Naive B cell (primary cell): ENCODE measurements around the gene RXFP3. TPM values are rescaled to one million over a fixed set of nuclear protein-coding genes. Genes with fewer than 3 reads are reported as not detected.
"Not testable (repeated sequence)": the region's sequence is repeated elsewhere in the genome, so short reads cannot be mapped to it uniquely, and the experiment has no call there.

Experiments
- ATAC-seq, 2 donors: fragments of 150-1000 bp; cut with Tn5 transposase; 2 replicates each; pipeline ENCODE4 v1.10.0; 2021; ENCODE audit warnings: low read depth in 2 of 2, mild to moderate bottlenecking in 2 of 2, moderate library complexity in 2 of 2
- DNase-seq: peaks from one replicate; pipeline ENCODE4 v3.0.0; 2022
- H3K27ac Mint-ChIP-seq, 6 donors: one replicate each; pipeline ENCODE4 v1.8.0; 2020 to 2022; ENCODE audit warnings: mild to moderate bottlenecking in 6 of 6, mixed read lengths in 6 of 6, moderate library complexity in 5 of 6, inconsistent platforms in 2 of 6
- H3K27me3 Mint-ChIP-seq, 3 donors: one replicate each; pipeline ENCODE4 v1.8.0; 2021 to 2022; ENCODE audit warnings: mixed read lengths in 3 of 3, mild to moderate bottlenecking in 1 of 3
- H3K36me3 Mint-ChIP-seq, 2 donors: one replicate each; pipeline ENCODE4 v1.8.0; 2020 to 2022; ENCODE audit warnings: mixed read lengths in 2 of 2, inconsistent platforms in 1 of 2, mild to moderate bottlenecking in 1 of 2
- H3K4me1 Mint-ChIP-seq, 3 donors: one replicate each; pipeline ENCODE4 v1.8.0; 2020 to 2022; ENCODE audit warnings: mixed read lengths in 3 of 3, inconsistent platforms in 1 of 3, mild to moderate bottlenecking in 1 of 3, moderate library complexity in 1 of 3
- H3K4me3 Mint-ChIP-seq, 8 donors: one replicate each; pipeline ENCODE4 v1.8.0; 2020 to 2022; ENCODE audit warnings: mild to moderate bottlenecking in 8 of 8, mixed read lengths in 8 of 8, moderate library complexity in 8 of 8, inconsistent platforms in 2 of 8
- H3K9me3 Mint-ChIP-seq, 7 donors: one replicate each; pipeline ENCODE4 v1.8.0; 2020 to 2022; ENCODE audit warnings: mixed read lengths in 7 of 7, mild to moderate bottlenecking in 5 of 7, inconsistent platforms in 2 of 7, moderate library complexity in 1 of 7
- polyA plus RNA-seq, 6 donors: library from polyadenylated mRNA; unstranded; fragments of 300-500 nt; fragmentation: Illumina TruSeq; gene quantifications; one replicate each; pipeline ENCODE4 v1.2.3, GENCODE V29; 2021; ENCODE audit warnings: low read depth in 6 of 6

RXFP3 gene
- polyA plus RNA-seq, 6 donors from 2014 or later: not detected

DNA sequence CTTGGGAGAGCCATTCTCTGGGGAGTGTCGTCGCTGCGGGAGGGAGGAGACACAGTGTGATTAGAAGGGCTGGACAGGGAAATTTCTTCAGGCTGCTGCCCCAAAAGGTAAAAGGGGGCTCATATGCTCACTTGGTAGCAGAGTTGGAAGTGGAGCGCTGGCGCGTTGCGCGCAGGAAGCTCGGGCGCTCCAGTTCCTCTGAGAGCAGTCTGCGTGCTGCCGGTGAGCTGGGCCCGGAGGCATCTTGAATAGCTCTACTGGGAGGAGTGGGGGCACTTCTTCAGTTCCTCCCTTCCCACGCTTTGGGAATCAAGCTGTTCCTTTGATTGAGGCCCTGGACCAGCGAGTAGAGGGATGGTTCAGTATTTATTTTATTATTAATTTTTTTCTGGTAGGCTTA lies 2.7 kb downstream of the RXFP3 start:
- no peak overlapping the region for H3K27ac Mint-ChIP-seq
- DNase-seq: no peak
- ATAC-seq: no peak
- peak overlapping the region in 1 of 8 donors; percentile 19 for H3K4me3 Mint-ChIP-seq
- H3K9me3 Mint-ChIP-seq: no peaks in the 10 kb centered on the region
- no peaks in the 10 kb centered on the region for H3K36me3 Mint-ChIP-seq
- H3K27me3 Mint-ChIP-seq: peaks cover 59 to 76% (median 74%) of the 10 kb centered on the region in 3 donors
- H3K4me1 Mint-ChIP-seq: peaks cover 0 to 12% (median 5%) of the 10 kb centered on the region in 3 donors

DNA sequence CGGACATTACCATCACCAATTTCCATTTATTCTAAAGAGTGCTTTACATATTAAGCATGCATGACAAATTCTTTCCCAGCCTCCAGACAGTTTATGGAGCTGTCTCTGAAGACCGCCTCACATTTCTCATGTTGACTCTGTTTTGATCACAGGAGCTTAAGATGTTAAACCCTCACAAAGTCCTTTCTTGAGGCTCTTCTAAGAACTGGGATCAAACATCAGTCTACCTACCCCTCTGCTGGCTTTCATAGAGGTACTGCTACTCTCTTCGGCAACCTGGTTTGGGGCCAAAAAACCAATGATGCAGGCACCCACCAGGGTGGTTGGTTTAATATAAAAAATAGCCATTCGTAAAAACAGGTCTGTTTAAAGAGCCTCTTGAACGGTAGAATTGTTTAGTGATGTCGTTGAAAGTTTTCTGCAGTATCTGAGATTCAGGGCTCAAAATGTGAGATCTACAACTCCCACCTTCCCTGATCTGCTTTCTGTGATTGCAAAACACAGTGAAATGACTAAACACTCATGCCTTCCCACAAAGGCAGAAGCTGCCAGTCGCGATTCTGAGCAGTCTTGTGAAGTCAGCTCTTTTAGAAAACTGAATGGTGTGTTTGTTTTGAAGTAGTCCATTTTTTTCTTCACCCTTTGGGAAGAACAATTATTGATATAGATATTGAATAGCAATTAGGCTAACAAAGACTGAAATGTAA lies 3.5 kb downstream of the RXFP3 start:
- peaks cover 0 to 5% (median 0%) of the 10 kb centered on the region in 3 donors for H3K4me1 Mint-ChIP-seq
- no peaks in the 10 kb centered on the region for H3K9me3 Mint-ChIP-seq
- H3K36me3 Mint-ChIP-seq: no peaks in the 10 kb centered on the region
- peaks cover 59 to 81% (median 71%) of the 10 kb centered on the region in 3 donors for H3K27me3 Mint-ChIP-seq
- H3K4me3 Mint-ChIP-seq: no peak overlapping the region
- DNase-seq: no peak
- no peak for ATAC-seq
- no peak overlapping the region for H3K27ac Mint-ChIP-seq

DNA sequence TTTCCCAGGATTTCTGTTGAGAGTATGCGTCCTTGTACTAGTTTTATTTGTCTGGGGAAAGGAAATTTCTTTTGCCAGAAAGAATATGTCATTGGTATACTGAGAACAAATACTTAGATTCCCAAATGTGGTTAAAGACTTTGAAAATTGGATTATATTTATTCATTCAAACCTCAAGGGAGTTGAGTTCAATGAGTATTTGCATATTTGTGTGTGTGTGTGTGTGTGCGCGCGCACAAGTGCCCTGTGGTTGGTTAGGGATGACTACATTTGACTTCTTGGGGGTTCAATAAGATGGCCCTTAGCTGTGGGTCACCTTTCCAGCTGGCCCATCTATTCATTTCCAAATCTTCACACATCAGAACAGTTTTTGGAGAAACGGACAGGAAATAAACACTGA lies 4.9 kb downstream of the RXFP3 start:
- Mint-ChIP-seq H3K27ac (no peak overlapping the region), H3K4me3 (no peak overlapping the region), H3K9me3 (no peaks in the 10 kb centered on the region), H3K36me3 (no peaks in the 10 kb centered on the region), H3K27me3 (peaks cover 64 to 76% (median 67%) of the 10 kb centered on the region in 3 donors), H3K4me1 (peaks cover 0 to 2% (median 0%) of the 10 kb centered on the region in 3 donors)
- DNase-seq: no peak
- no peak for ATAC-seq

DNA sequence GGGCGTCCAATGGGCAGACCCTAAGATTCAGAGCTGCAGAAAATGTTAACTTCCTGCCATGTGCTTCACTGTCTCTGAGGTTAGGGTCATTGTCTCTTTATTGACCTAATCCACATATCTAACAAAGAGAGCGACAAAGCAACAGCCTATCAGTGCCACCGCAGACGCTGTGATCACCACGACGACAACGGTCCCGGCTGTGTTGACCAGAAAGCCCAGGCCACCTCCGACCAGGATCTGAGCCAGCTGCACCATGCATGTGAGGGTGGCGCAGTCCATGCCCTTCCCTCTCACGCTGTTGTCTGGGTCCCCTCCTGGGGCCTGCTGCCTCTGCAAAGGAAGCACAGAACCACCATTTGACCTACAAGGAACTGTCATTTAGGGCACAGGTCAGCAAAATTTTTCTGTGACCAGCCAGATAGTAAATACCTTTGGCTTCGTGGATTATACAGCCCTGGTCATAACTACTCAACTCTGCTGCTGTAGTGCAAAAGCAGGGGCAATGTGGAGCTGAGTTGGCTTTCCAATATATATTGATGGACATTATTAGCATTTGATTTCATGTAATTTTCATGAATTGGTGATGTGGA lies 8.5 kb downstream of the RXFP3 start:
- no peak for ATAC-seq
- peaks cover 39 to 47% (median 44%) of the 10 kb centered on the region in 3 donors for H3K27me3 Mint-ChIP-seq

DNA sequence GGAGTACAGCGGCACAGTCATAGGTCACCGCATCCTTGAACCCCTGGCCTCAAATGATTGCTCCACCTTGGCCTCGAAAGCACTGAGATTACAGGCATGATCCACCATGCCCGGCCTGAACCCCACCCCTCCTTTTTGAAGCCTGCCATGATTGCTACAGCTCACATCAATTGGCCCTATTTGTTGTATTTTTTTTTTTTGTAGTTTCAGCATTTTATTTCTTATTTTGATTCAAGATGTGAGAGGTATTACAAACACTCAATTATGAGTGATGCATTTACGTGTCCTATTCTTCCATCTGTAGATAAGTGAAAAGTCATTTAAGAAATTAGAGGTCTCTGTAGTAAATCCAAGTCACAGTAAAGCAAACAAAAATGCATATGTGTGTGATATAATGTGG lies 16.0 kb downstream of the RXFP3 start:
- H3K4me1 Mint-ChIP-seq, ATAC-seq, H3K27me3 Mint-ChIP-seq, H3K27ac Mint-ChIP-seq, H3K36me3 Mint-ChIP-seq, DNase-seq: not testable (repeated sequence)
- H3K4me3 Mint-ChIP-seq: peak overlapping the region in 1 of 8 donors; percentile 4
- H3K9me3 Mint-ChIP-seq: peaks cover 4 to 33% (median 12%) of the 10 kb centered on the region in 7 donors

More for the DNA sequence above, 8.5 kb downstream of the RXFP3 start:
- no peaks in the 10 kb centered on the region for H3K36me3 Mint-ChIP-seq
- DNase-seq: no peak
- no peaks in the 10 kb centered on the region for H3K4me1 Mint-ChIP-seq
- H3K27ac Mint-ChIP-seq: no peak overlapping the region
- no peak overlapping the region for H3K4me3 Mint-ChIP-seq
- H3K9me3 Mint-ChIP-seq: peaks cover 0 to 5% (median 3%) of the 10 kb centered on the region in 7 donors

DNA sequence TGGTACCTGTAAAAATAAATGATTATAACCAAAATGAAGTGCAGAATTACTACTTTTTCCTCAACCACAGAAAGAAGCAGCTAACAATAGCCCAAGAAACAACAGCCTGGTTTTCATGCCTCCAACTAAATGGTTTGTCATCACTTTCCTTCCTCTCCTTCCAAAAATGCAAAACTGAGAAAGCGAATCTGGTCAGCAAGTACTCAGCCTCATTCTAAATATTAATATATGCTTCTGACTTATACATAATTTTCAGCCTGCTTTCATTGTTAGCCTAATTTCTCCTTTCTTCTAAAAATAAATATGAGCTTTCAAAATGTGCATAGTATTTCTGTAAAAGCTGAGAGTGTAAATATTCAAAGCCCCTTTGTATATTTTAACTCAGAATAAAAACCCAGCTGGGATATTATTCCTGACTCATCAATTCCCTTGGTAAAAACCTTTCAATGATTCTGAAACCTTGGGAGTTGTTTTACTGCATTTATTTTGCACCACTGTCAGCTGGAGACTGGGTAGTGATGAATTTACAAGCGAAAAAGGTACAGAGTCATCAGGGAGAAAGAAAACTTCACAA lies 21.5 kb downstream of the RXFP3 start:
- DNase-seq (no peak), ATAC-seq (no peak)
- H3K9me3 Mint-ChIP-seq: peaks cover 0 to 27% (median 9%) of the 10 kb centered on the region in 7 donors
- no peaks in the 10 kb centered on the region for H3K4me1 Mint-ChIP-seq
- H3K4me3 Mint-ChIP-seq: no peak overlapping the region
- H3K27ac Mint-ChIP-seq: no peak overlapping the region
- H3K27me3 Mint-ChIP-seq: peaks cover 7 to 21% (median 13%) of the 10 kb centered on the region in 3 donors
- no peaks in the 10 kb centered on the region for H3K36me3 Mint-ChIP-seq

DNA sequence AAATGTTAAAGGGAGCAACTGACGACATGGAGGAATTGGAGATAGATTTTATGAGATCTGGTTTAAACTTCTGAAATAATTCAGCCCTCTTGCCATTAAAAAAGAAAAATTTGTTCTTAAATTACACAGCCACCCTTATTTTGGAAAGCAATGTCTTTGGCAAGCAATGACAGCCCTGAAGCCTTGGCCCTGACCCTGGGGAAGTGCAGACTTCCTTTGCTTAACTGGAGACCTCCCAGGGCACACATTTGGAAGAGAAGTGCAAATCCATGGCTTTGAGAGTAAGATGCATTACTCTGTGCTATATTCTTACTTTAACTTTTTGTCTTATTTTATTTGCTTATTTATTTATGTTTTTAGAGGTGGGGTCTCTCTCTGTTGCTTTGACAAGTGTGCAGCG lies 22.0 kb downstream of the RXFP3 start:
- H3K4me3 Mint-ChIP-seq: no peak overlapping the region
- no peaks in the 10 kb centered on the region for H3K4me1 Mint-ChIP-seq
- no peak for ATAC-seq
- peaks cover 7 to 21% (median 13%) of the 10 kb centered on the region in 3 donors for H3K27me3 Mint-ChIP-seq
- H3K36me3 Mint-ChIP-seq: no peaks in the 10 kb centered on the region
- DNase-seq: no peak
- peaks cover 0 to 27% (median 9%) of the 10 kb centered on the region in 7 donors for H3K9me3 Mint-ChIP-seq
- H3K27ac Mint-ChIP-seq: no peak overlapping the region

DNA sequence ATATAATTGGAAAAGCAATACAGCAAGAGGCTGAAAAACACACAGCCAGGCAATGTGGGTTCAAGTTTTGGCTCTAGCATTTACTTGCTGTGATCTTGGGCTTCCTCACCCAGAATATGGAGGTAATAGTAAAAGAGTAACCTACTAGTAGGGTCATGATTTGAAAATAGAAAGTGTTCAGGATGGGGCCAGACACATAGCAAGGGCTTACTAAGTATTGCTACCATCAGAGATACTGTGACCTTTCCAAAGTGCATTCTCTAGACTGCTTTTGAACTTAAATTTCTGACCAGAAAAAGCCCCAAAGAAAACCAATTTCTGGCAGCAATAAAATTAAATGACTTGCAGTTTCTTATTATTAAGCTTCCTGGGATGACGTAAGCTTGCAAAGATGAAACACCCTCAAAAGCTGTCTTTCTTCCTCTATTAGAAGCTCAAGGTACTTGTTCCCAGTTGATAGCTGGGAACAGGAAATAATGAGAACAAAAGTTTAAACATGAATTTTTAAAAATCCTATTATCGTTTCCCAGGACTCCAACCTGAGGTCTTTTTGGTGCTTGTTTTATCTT lies 28.0 kb downstream of the RXFP3 start:
- Mint-ChIP-seq H3K4me1 (no peaks in the 10 kb centered on the region), H3K27ac (no peak overlapping the region), H3K9me3 (no peaks in the 10 kb centered on the region), H3K4me3 (no peak overlapping the region), H3K27me3 (peaks cover 7 to 20% (median 16%) of the 10 kb centered on the region in 3 donors), H3K36me3 (no peaks in the 10 kb centered on the region)
- no peak for DNase-seq
- ATAC-seq: no peak

DNA sequence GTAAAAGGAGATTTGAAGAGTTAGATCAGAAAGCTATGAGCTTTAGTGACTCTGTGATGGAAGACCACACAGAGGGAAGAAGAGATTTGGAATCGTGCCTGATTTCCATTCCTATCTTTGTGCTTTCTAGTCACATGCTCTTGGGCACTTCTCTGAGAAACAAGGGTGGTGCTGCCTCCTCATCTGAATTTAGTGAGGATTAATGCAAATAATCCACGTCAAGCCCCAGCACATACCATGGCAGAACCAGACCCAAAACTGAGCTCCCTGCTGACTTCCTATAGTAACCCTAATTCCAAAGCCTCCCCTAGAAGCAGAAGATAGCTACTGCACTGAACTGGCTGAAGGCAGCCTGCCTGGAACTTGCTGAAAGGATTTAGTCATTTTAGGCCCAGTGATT lies 30.6 kb downstream of the RXFP3 start:
- no peak for DNase-seq
- Mint-ChIP-seq H3K4me3 (no peak overlapping the region), H3K36me3 (no peaks in the 10 kb centered on the region), H3K4me1 (no peaks in the 10 kb centered on the region), H3K27ac (no peak overlapping the region), H3K27me3 (peaks cover 4 to 19% (median 4%) of the 10 kb centered on the region in 3 donors), H3K9me3 (no peaks in the 10 kb centered on the region)
- no peak for ATAC-seq

DNA sequence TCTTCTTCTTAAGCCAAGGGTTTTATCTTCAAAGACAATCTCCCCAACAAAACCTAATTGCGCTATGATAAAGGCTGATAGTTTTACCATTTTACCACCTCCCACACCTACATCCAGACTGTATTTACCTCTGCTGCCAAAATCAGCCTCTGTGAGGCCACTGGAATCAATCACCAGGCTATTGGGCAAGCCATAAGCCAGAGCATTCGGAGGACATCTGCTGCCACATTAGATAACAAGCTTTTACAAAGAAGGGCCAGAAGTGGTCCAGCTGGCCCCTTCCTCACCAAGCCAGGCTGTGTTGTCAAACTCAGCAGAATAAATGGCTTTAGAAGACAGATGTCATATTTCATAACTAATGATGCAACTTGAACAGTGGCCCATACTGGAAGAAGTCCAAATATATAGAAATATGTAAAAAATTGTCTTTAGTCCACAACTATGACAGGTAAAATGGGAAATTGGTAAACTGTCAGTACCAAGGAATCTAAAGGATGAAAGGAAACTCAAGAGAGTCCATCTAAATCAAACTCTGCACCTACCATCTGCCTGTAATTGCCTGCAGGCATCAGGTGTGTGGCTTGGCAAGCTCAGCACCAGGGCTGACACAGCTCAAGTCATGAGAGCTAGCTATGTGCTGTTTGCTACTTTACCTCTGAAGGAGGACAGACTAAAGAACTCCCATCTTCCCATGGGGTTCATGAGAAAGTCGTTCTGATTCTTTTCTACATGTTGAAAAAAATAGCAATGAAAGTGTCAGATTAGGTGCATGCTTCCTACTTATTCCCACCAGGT lies 32.2 kb downstream of the RXFP3 start:
- H3K4me1 Mint-ChIP-seq: no peaks in the 10 kb centered on the region
- no peak overlapping the region for H3K4me3 Mint-ChIP-seq
- ATAC-seq (no peak), DNase-seq (no peak)
- peaks cover 0 to 11% (median 4%) of the 10 kb centered on the region in 3 donors for H3K27me3 Mint-ChIP-seq
- no peaks in the 10 kb centered on the region for H3K9me3 Mint-ChIP-seq
- no peak overlapping the region for H3K27ac Mint-ChIP-seq
- H3K36me3 Mint-ChIP-seq: no peaks in the 10 kb centered on the region

DNA sequence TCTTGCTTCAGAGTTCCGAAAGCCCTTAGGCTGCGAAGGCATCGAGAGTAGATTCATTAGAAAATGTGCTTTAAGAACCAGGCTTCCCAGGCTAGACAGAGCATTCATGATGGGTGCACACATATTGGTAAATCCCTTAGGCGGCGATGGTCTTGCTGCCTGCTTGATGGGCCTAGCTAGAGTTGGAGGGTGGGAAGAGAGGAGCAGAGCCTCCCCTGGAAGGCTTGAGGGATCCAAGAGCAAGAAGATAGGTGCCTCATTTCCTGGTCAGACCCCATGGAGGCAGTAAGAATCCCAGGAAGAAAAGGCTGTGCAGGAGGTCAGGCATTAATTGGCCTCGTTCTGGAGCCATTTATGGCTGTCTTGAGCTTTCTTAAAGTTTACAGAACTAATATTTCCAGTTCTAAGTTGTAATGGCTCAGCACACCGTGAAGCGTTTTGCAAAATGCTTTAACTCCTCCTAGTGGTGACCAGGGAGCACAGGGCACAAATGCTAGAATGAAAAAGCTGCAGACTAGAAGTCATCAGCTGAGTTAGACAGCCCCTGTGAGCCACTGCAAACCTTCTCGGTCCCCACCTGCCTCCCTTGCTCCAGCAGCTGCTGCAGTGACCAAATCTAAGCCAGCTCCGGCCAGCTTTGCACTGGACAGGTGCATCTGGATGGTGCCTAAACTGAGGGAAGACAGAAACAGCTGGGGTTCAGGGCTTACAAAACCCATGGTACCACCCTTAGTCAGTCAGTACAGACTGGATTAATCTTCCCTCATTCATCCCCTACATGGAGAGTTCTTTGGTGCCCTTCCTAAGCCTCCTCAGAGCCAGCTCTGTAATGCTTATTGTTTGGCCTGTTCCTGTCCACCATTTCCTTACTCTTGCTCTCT lies 33.6 kb downstream of the RXFP3 start:
- Mint-ChIP-seq H3K9me3 (no peaks in the 10 kb centered on the region), H3K4me1 (no peaks in the 10 kb centered on the region), H3K4me3 (no peak overlapping the region), H3K27ac (no peak overlapping the region), H3K27me3 (peaks cover 0 to 7% (median 4%) of the 10 kb centered on the region in 3 donors), H3K36me3 (no peaks in the 10 kb centered on the region)
- ATAC-seq: no peak
- no peak for DNase-seq

DNA sequence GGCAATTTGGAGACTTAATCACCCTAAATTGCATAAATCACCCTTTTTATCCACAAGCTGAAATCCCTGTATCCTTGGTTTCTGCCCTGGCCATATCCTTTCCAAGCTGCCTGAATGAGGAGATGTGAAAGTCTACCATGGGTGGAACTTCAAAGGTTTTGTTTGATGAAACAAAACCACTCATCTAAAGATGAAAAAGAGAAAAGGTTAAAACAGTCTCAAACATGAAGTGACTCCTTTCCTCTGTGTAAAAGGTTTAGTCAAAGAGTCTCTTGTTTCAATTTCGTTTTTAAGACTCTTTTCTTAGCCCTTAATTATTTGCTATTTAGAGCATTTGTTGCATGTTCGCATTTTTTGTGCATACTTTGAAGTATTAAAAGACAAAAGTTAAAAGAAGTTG lies 37.1 kb downstream of the RXFP3 start:
- Mint-ChIP-seq H3K27me3 (peaks cover 4 to 12% (median 7%) of the 10 kb centered on the region in 3 donors), H3K9me3 (no peaks in the 10 kb centered on the region), H3K4me3 (no peak overlapping the region), H3K27ac (no peak overlapping the region), H3K4me1 (no peaks in the 10 kb centered on the region), H3K36me3 (peaks cover 0 to 5% of the 10 kb centered on the region in 2 donors)
- DNase-seq (no peak), ATAC-seq (no peak)
